NB4 (cell line): ENCODE measurements around the gene C11orf58.

Experiments
- MYC ChIP-seq: IDR thresholded peaks from 2 replicates; pipeline ENCODE4 v1.6.1; 2011; ENCODE audit warnings: low read depth, low read length
- POLR2A ChIP-seq: IDR thresholded peaks from 2 replicates; pipeline ENCODE4 v1.6.1; 2011; ENCODE audit warnings: mild to moderate bottlenecking; ENCODE audit not compliant: insufficient read length; ENCODE audit errors: extremely low read depth
- TF ChIP-seq, protein P1 (sequence below): IDR thresholded peaks from one replicate; pipeline ENCODE4 v1.5.1; 2012; ENCODE audit warnings: low read depth, low read length
- TF ChIP-seq, protein P2 (sequence below): IDR thresholded peaks from 2 replicates; pipeline ENCODE4 v1.6.1; 2011; ENCODE audit warnings: low read depth, low read length

DNA sequence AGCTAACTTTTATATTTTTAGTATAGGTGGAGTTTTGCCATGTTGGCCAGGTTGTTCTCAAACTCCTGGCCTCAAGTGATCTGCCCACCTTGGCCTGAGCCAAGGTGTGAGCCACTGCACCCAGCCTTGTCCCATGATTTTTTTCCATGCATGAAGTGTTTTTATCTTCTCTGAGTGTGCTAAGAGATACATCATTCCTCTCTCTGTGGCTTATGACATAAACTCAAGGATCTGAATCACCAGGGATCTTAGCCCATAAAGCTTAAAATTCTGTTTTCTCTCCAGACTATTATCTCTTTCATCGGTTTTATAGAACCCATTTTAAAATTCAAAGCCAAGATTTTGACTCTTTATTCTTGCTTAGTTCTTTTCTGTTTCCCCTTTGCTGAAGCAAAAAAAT, 48.4 kb upstream of the C11orf58 start:
- TF ChIP-seq, protein P1, sequence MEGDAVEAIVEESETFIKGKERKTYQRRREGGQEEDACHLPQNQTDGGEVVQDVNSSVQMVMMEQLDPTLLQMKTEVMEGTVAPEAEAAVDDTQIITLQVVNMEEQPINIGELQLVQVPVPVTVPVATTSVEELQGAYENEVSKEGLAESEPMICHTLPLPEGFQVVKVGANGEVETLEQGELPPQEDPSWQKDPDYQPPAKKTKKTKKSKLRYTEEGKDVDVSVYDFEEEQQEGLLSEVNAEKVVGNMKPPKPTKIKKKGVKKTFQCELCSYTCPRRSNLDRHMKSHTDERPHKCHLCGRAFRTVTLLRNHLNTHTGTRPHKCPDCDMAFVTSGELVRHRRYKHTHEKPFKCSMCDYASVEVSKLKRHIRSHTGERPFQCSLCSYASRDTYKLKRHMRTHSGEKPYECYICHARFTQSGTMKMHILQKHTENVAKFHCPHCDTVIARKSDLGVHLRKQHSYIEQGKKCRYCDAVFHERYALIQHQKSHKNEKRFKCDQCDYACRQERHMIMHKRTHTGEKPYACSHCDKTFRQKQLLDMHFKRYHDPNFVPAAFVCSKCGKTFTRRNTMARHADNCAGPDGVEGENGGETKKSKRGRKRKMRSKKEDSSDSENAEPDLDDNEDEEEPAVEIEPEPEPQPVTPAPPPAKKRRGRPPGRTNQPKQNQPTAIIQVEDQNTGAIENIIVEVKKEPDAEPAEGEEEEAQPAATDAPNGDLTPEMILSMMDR = no peak
- TF ChIP-seq POLR2A (no peak), MYC (no peak)
- TF ChIP-seq, protein P2, sequence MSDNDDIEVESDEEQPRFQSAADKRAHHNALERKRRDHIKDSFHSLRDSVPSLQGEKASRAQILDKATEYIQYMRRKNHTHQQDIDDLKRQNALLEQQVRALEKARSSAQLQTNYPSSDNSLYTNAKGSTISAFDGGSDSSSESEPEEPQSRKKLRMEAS = no peak
